ENCODE measurements around the gene FDXR.
"Not testable (repeated sequence)": the region's sequence is repeated elsewhere in the genome, so short reads cannot be mapped to it uniquely, and the experiment has no call there.

Gene FDXR

GRCh38 chr17:74917430-74917829 lies 44.6 kb upstream of the FDXR start:
- H4K12ac ChIP-seq (ENCODE audit: low read depth, low read length), result no peak overlapping the region
- H3K14ac ChIP-seq (ENCODE audit: low read length), result no peak overlapping the region
- no peak overlapping the region for H2AFZ ChIP-seq (ENCODE audit: insufficient read depth, low read length, poor library complexity)
- H3K4me2 ChIP-seq (ENCODE audit: low read length), result no peak overlapping the region
- peaks cover 7% of the 10 kb centered on the region for H3K9me3 ChIP-seq (ENCODE audit: insufficient read depth, low read depth, low read length)
- peaks cover 2% of the 10 kb centered on the region for H3K27me3 ChIP-seq (ENCODE audit: insufficient read depth, low read length)
- H4K91ac ChIP-seq (ENCODE audit: low read depth, low read length), result no peak overlapping the region
- H2BK12ac ChIP-seq (ENCODE audit: low read length), result no peak overlapping the region
- H2BK120ac ChIP-seq (ENCODE audit: insufficient read depth, low read length, poor library complexity), result no peak overlapping the region
- H3K79me2 ChIP-seq (ENCODE audit: control insufficient read depth, insufficient read depth, low read length, poor library complexity), result no peaks in the 10 kb centered on the region
- H3K4me1 ChIP-seq (ENCODE audit: control insufficient read depth in 1 of 2, insufficient read depth in 2 of 2, low read length in 2 of 2), result no peaks in the 10 kb centered on the region
- no peaks in the 10 kb centered on the region for H3K36me3 ChIP-seq (ENCODE audit: control insufficient read depth in 1 of 2, insufficient read depth in 2 of 2, low read length in 2 of 2)
- H3K4ac ChIP-seq (ENCODE audit: low read depth, low read length), result no peak overlapping the region
- H3K79me1 ChIP-seq (ENCODE audit: low read length), result no peaks in the 10 kb centered on the region
- no peak overlapping the region for H3K23ac ChIP-seq (ENCODE audit: low read length)
- no peak overlapping the region for H3K4me3 ChIP-seq (ENCODE audit: low read depth, low read length)
- no CpG with 5 or more reads among the region's 10 CpGs for WGBS (ENCODE audit: extremely low coverage, insufficient coverage, insufficient read length)
- H2AK5ac ChIP-seq (ENCODE audit: low read length), result no peak overlapping the region
- H4K8ac ChIP-seq (ENCODE audit: low read depth, low read length), result no peak overlapping the region
- no peak overlapping the region for H3K9ac ChIP-seq (ENCODE audit: low read length)
- H2BK5ac ChIP-seq (ENCODE audit: low read depth, low read length, poor library complexity), result no peak overlapping the region
- no peak overlapping the region for H3K27ac ChIP-seq (ENCODE audit: low read depth, low read length)
- DNase-seq, result no peak
- no peak overlapping the region for H3K18ac ChIP-seq (ENCODE audit: low read length)

- Histone ChIP-seq H3K14ac (ENCODE audit: low read length) (no peak overlapping the region), H3K79me2 (ENCODE audit: control insufficient read depth, insufficient read depth, low read length, poor library complexity) (no peaks in the 10 kb centered on the region), H2BK12ac (ENCODE audit: low read length) (no peak overlapping the region), H3K36me3 (ENCODE audit: control insufficient read depth in 1 of 2, insufficient read depth in 2 of 2, low read length in 2 of 2) (no peaks in the 10 kb centered on the region), H3K18ac (ENCODE audit: low read length) (no peak overlapping the region), H3K9me3 (ENCODE audit: insufficient read depth, low read depth, low read length) (peaks cover 7% of the 10 kb centered on the region), H3K23ac (ENCODE audit: low read length) (no peak overlapping the region), H3K27ac (ENCODE audit: low read depth, low read length) (no peak overlapping the region), H3K79me1 (ENCODE audit: low read length) (no peaks in the 10 kb centered on the region), H2BK5ac (ENCODE audit: low read depth, low read length, poor library complexity) (no peak overlapping the region), H3K9ac (ENCODE audit: low read length) (no peak overlapping the region), H3K4ac (ENCODE audit: low read depth, low read length) (no peak overlapping the region), H4K91ac (ENCODE audit: low read depth, low read length) (no peak overlapping the region), H2AK5ac (ENCODE audit: low read length) (no peak overlapping the region), H4K12ac (ENCODE audit: low read depth, low read length) (no peak overlapping the region), H2BK120ac (ENCODE audit: insufficient read depth, low read length, poor library complexity) (no peak overlapping the region), H3K27me3 (ENCODE audit: insufficient read depth, low read length) (no peaks in the 10 kb centered on the region), H4K8ac (ENCODE audit: low read depth, low read length) (no peak overlapping the region), H3K4me1 (ENCODE audit: control insufficient read depth in 1 of 2, insufficient read depth in 2 of 2, low read length in 2 of 2) (no peaks in the 10 kb centered on the region), H3K4me2 (ENCODE audit: low read length) (no peak overlapping the region), H2AFZ (ENCODE audit: insufficient read depth, low read length, poor library complexity) (no peak overlapping the region), H3K4me3 (ENCODE audit: low read depth, low read length) (no peak overlapping the region)
- no CpG with 5 or more reads among the region's 11 CpGs for WGBS (ENCODE audit: extremely low coverage, insufficient coverage, insufficient read length)
- DNase-seq, result no peak
Measured at GRCh38 chr17:74916851-74917199, 44.0 kb upstream of the FDXR start.

GRCh38 chr17:74916136-74916850 lies 43.5 kb upstream of the FDXR start:
- H4K91ac ChIP-seq (ENCODE audit: low read depth, low read length), result no peak overlapping the region
- H3K79me2 ChIP-seq (ENCODE audit: control insufficient read depth, insufficient read depth, low read length, poor library complexity), result no peaks in the 10 kb centered on the region
- no peak overlapping the region for H3K4ac ChIP-seq (ENCODE audit: low read depth, low read length)
- no peak overlapping the region for H3K4me3 ChIP-seq (ENCODE audit: low read depth, low read length)
- H3K14ac ChIP-seq (ENCODE audit: low read length), result no peak overlapping the region
- no peaks in the 10 kb centered on the region for H3K36me3 ChIP-seq (ENCODE audit: control insufficient read depth in 1 of 2, insufficient read depth in 2 of 2, low read length in 2 of 2)
- no peak overlapping the region for H2BK120ac ChIP-seq (ENCODE audit: insufficient read depth, low read length, poor library complexity)
- H3K4me2 ChIP-seq (ENCODE audit: low read length), result no peak overlapping the region
- WGBS (ENCODE audit: extremely low coverage, insufficient coverage, insufficient read length), result no CpG with 5 or more reads among the region's 13 CpGs
- H2AFZ ChIP-seq (ENCODE audit: insufficient read depth, low read length, poor library complexity), result no peak overlapping the region
- no peak overlapping the region for H2BK12ac ChIP-seq (ENCODE audit: low read length)
- H2AK5ac ChIP-seq (ENCODE audit: low read length), result no peak overlapping the region
- no peaks in the 10 kb centered on the region for H3K79me1 ChIP-seq (ENCODE audit: low read length)
- no peaks in the 10 kb centered on the region for H3K27me3 ChIP-seq (ENCODE audit: insufficient read depth, low read length)
- H3K4me1 ChIP-seq (ENCODE audit: control insufficient read depth in 1 of 2, insufficient read depth in 2 of 2, low read length in 2 of 2), result no peaks in the 10 kb centered on the region
- H3K9me3 ChIP-seq (ENCODE audit: insufficient read depth, low read depth, low read length), result peaks cover 5% of the 10 kb centered on the region
- no peak overlapping the region for H3K27ac ChIP-seq (ENCODE audit: low read depth, low read length)
- H2BK5ac ChIP-seq (ENCODE audit: low read depth, low read length, poor library complexity), result no peak overlapping the region
- H4K8ac ChIP-seq (ENCODE audit: low read depth, low read length), result no peak overlapping the region
- H4K12ac ChIP-seq (ENCODE audit: low read depth, low read length), result no peak overlapping the region
- H3K18ac ChIP-seq (ENCODE audit: low read length), result no peak overlapping the region
- no peak overlapping the region for H3K9ac ChIP-seq (ENCODE audit: low read length)
- DNase-seq, result no peak
- H3K23ac ChIP-seq (ENCODE audit: low read length), result no peak overlapping the region

DNA sequence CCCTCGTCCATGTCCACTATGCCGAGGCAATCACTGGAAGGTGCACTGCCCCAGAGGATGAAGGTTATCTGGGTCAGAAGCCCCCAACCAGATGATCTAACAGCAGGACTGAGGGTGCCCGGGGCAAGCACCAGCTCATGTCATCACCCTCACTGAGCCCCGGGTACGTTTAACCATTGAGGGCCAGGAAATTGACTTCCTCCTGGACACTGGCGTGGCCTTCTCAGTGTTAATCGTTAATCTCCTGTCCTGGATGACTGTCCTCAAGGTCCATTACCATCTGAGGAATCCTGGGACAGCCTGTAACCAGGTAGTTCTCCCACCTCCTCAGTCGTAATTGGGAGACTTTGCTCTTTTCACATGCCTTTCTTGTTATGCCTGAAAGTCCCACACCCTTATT lies 38.6 kb upstream of the FDXR start:
- H3K4me1 ChIP-seq (ENCODE audit: control insufficient read depth in 1 of 2, insufficient read depth in 2 of 2, low read length in 2 of 2), result peaks cover 8 to 16% of the 10 kb centered on the region in 2 experiments
- not testable (repeated sequence) for H3K36me3 ChIP-seq (ENCODE audit: control insufficient read depth in 1 of 2, insufficient read depth in 2 of 2, low read length in 2 of 2); H3K14ac ChIP-seq (ENCODE audit: low read length); H3K9ac ChIP-seq (ENCODE audit: low read length); H3K9me3 ChIP-seq (ENCODE audit: insufficient read depth, low read depth, low read length); DNase-seq; H2BK5ac ChIP-seq (ENCODE audit: low read depth, low read length, poor library complexity); H3K79me2 ChIP-seq (ENCODE audit: control insufficient read depth, insufficient read depth, low read length, poor library complexity); H2AFZ ChIP-seq (ENCODE audit: insufficient read depth, low read length, poor library complexity); H3K27ac ChIP-seq (ENCODE audit: low read depth, low read length); H2AK5ac ChIP-seq (ENCODE audit: low read length); H2BK12ac ChIP-seq (ENCODE audit: low read length); H3K23ac ChIP-seq (ENCODE audit: low read length); H3K18ac ChIP-seq (ENCODE audit: low read length); H3K4me3 ChIP-seq (ENCODE audit: low read depth, low read length); H3K79me1 ChIP-seq (ENCODE audit: low read length); H4K91ac ChIP-seq (ENCODE audit: low read depth, low read length); H4K8ac ChIP-seq (ENCODE audit: low read depth, low read length); H4K12ac ChIP-seq (ENCODE audit: low read depth, low read length); H3K4me2 ChIP-seq (ENCODE audit: low read length); H3K4ac ChIP-seq (ENCODE audit: low read depth, low read length); H2BK120ac ChIP-seq (ENCODE audit: insufficient read depth, low read length, poor library complexity); H3K27me3 ChIP-seq (ENCODE audit: insufficient read depth, low read length)
- no CpG with 5 or more reads among the region's 8 CpGs for WGBS (ENCODE audit: extremely low coverage, insufficient coverage, insufficient read length)

Measured in trophoblast cell (in vitro differentiated cells and primary cell).